GM18858 (cell line): Measurements from ENCODE around the gene NEK6.

ENCODE experiments used
- ATAC-seq: cut with Tn5 transposase; IDR thresholded peaks from one replicate; pipeline ENCODE4 v1.9.1; 2021; ENCODE audit not compliant: unreplicated experiment

NEK6 gene

DNA sequence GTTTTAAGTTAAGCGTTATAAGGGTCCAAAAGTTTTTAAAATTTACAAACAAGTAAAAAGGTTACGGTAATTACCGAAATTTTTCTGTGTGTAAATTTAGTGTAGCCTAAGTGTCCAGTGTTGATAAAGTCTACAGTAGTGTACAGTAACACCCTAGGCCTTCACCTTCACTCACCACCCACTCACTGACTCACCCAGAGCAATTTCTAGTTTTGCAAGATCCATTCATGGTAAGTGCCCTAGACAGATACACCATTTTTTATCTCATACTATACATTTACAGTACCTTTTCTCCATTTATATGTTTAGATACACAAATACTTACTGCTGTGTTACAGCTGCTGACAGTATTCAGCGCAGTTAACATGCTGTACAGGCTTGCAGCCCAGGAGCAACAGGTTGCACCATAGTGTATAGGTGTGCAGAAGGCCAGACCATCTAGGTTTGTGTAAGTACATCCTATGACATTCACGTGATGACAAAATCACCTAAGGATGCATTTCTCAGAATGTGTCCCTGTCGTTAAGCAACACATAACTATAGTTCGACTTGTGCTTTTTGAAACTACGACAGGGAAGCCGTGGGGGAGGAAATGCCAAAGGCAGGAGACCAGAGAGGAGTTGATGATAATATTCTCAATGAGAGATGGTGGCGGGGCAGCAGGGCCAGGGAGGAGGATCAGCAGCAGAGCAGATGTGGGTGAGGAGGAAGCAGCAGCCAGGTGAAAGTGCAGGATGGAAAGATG lies 108.9 kb downstream of the NEK6 start:
- no peak for ATAC-seq

DNA sequence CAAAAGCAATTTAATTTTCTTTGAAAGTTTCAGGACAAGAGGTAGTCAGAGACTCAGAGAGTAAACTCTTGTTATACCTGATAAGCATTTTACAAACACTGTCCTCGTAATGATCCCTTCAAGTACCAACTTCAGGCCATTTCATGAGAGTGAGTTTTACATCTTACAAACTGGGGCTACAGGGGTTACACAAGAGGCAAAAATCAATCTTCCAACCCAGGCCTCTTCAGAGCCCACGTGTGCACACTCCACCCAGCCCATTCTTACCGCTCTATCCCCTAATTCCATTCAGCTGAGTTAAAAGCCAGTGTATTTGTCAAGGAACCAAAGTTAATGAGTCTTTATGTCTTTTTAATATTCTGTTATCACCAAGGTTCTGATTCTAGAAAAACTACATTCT lies 110.9 kb downstream of the NEK6 start:
- ATAC-seq: no peak

DNA sequence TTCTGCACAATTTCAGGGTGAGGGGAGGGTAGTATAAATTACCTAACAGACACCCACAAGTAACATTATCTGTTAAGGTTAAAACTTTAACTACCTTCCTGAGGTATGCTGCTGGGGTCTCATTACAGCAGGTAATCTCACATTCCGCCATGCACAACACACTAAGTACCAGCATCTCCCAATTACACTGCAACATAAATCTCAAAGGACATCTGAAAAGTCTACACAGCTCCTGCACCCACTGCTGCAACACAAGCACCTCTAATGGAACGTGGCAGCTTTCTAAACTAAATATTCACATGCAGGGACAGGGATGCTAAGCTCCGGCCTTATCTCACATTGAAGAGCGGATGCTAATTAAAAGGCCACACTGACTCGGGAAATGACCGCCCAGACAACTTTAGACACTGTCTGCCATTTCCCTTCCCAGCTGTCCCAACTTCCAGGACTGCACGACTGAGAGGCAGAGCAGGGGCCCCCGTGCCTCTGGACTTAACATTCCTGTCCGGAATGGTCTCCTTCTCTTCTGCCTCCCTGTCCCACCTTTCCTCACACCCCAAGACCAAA lies 111.6 kb downstream of the NEK6 start:
- no peak for ATAC-seq

DNA sequence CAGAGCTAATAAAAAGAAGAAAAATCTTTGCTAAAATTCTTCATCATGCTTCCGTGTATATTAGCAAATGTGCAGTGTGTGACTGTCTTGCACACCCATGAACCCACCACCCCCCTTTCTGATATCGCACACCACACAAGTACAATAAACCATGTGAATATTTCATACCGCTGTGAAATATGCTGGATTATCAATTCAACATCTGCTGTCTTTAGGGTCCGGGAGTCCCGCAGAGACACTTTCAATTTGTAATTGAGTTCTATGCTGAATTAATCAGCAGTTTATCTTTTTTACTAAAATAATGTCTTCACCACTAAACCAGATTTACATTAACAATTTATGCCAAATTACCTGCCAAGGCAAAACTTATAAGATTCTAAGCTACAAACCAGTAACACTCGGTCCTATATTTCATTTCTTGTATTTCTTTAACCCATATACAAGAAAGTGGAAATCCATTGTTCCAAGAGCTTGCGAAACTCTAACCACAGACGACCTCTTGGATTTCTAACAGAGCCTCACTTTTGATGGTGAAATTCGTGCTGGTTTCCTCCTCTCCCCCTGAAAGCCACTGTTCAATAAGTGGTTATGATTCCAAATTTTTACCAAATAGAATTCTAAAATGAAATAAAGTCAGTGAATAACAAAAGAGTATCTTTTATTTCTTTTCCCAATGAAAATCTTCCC lies 113.3 kb downstream of the NEK6 start:
- no peak for ATAC-seq

GRCh38 chr9:124372038-124372437 lies 114.3 kb downstream of the NEK6 start:
- ATAC-seq: no peak

DNA sequence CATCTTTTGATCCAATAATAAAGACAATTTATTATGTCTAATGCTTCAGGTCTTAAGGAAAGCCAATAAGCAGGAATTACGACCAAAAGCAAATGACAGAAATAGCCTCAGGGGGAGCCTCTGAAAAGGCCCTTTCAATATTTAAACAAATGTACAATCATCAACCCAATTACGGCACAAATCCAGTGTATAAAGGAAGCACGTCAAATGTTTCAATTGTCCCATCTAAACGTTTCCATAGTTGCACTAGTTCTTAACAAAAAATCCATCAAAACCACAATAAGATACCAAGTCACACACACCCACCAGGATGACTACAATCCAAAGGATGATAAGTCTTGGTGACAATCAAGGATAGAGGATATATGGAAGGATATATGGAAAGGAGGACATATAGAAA lies 115.6 kb downstream of the NEK6 start:
- no peak for ATAC-seq

DNA sequence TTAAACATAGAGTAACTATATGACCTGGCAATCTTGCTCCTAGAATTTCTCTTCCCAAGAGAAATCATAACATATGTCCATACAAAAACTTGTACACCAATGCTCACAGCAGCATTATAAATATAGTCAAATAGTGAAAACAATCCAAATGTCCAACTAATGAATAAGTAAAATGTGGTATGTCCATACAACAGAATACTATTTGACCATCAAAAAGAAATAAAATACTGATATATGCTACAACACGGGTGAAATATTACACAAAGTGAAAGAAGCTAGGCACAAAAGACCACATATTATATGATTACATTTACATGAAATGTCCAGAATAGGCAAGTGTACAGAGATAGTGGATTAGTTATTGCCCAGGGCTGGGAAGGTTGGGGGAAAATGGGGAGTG lies 116.1 kb downstream of the NEK6 start:
- ATAC-seq: no peak

- no peak for ATAC-seq
These were observed 118.0 kb downstream of the NEK6 start for GRCh38 chr9:124375726-124376125.

DNA sequence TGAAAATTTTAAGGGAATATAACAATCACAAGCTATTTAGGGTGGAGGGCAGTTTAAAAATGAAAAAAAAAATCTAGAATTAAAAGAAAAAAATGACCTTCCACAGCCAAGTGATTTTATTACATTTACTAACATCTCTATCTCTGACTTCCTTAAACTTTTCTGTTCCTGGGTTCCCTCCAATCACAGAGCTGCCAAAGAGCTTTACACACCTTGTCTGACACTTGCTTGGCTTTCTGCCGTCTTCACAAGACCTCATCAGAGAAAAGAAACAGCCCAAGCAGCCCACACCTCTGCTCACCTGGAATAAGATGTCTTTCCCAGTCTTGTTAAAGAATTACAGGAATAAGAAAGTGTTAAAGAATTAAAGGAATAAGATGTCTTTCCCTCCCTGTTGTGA lies 118.6 kb downstream of the NEK6 start:
- no peak for ATAC-seq

GRCh38 chr9:124377551-124378406 lies 120.0 kb downstream of the NEK6 start:
- no peak for ATAC-seq

- no peak for ATAC-seq
These were observed 123.6 kb downstream of the NEK6 start for GRCh38 chr9:124381170-124381945.

- ATAC-seq: no peak
These were observed 126.5 kb downstream of the NEK6 start for GRCh38 chr9:124384210-124384609.

GRCh38 chr9:124384846-124385245 lies 127.1 kb downstream of the NEK6 start:
- no peak for ATAC-seq

DNA sequence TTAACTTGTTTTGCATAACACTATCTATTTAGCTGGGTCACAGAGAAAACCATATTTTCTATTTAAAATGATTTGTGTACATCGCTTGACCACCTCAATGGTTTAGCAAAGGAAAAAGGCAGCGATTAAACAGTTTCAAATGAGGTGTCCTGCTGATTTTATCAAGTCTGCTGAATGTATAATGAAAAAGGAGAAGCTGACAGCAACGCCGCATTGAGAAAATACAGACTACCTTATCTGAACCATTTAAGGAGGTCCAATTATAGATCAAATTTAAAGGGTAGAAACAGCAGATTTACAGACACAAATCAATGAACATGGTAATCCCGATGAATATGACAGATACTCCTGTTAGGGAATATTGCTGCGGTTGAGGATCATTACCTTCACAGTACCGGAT lies 127.9 kb downstream of the NEK6 start:
- ATAC-seq: no peak

DNA sequence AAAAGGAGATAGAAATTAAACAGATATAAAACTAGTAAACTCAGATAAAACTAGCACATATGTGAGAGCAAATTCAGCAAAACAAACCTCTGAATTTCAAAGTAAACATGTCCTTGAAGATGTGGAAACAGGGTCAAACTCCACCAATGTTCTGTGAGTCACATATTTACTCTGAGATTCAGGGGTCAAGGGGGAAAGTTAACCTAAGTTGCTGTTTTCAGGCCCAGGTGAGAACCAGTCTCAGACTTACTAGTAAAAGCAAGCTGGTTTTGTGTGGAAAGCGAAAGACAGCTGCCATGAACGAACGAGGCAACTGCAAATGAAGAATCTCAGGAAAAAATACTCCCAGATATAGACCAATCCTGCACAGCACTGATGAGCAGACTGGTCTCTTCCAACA lies 128.5 kb downstream of the NEK6 start:
- no peak for ATAC-seq

GRCh38 chr9:124388275-124389048 lies 130.7 kb downstream of the NEK6 start:
- ATAC-seq: no peak

DNA sequence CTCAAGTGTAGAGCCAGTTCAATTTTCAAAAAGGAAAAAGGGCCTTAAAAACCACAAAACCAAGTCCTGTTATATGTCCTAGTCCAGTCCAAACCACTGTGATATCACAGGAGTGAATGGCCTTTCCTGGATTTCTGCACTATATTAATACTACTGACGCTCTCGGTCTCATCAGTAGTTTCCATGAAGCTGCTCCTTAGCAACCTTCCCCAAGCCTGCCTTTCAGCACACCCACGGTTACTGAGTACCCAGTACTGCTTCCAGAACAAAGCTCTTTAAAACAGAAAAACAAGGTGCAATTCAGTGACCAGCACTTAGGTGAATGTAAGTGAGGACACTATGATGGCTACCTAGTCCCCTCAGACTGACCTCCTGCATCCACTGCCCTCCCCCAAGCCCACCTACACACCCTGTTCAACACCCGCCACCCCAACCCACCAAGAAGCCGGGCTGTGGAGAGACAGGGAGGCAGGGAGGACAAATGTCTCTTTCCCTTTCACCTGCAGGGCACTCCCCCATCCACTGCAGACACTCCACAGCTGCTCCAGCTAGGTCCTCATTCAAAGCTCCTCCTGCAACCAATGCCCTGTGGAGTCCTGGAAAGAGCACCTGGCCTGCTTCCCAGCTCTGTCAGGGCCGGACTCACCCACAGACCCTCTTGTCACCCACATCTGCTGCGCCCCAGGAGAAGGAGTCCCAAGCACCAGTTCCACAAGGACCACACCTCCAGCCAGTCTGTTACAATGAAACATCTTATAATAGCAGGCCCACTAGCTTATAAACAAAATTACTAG lies 131.6 kb downstream of the NEK6 start:
- ATAC-seq: no peak

DNA sequence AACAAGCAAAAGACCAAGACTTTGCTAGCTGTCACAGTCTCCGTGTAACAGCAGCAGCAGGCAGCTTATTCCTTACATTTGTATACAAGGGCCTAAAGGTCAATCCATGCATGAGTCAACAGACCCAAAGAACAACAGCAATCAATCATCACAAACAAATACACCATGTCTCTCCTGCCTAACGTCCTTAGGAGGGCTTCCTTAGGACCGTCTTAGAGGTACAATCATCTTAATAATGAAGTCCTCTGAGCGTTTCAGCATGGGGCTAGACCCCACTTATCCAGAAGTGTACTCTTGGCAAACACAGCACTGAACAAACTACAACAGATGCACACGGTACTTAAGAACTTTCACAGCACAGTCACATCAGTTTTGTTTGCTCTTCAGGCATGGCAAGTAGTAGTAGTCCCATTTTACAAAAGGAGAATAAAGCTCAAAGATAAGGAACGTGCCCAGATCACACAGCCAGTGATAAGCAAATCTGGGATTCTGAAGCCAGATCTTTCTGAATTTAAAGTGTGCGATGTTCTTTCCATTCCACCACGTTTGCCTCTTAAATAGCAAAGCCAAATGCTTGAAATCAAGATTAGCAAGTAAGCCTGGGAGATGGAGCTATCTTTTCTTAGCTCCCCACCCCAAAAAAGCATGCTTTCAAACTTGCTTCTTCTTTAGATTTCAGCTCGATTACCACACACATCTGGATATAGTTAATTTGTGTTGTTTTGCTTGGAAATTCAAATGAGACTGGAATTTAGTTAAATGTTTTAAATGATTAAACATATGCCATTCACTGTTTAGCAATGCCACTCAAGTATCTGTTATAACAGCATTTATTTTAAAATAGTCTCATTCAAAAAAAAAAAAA lies 133.3 kb downstream of the NEK6 start:
- ATAC-seq: no peak
